Activated T-cell treated with anti-CD3 and anti-CD28 coated beads, Interleukin-2, amount 50 U/mL, for 24 hours (primary cell): ENCODE data around the gene FBXO21.
"Not testable (repeated sequence)": the region's sequence is repeated elsewhere in the genome, so short reads cannot be mapped to it uniquely, and the experiment has no call there.

Source experiments
- DNase-seq: peaks from one replicate; pipeline ENCODE4 v3.0.0-alpha.2; 2020
- H3K27ac Mint-ChIP-seq: 2 replicates; pipeline ENCODE4 v1.8.0; 2020; ENCODE audit warnings: mild to moderate bottlenecking, mixed read lengths
- H3K27me3 Mint-ChIP-seq: 2 replicates; pipeline ENCODE4 v1.8.0; 2020; ENCODE audit warnings: mixed read lengths
- H3K36me3 Mint-ChIP-seq: 2 replicates; pipeline ENCODE4 v1.8.0; 2020; ENCODE audit warnings: low read depth, mixed read lengths
- H3K4me1 Mint-ChIP-seq: 2 replicates; pipeline ENCODE4 v1.8.0; 2020; ENCODE audit warnings: low read depth, mixed read lengths
- H3K4me3 Mint-ChIP-seq: 2 replicates; pipeline ENCODE4 v1.8.0; 2020; ENCODE audit warnings: mild to moderate bottlenecking, moderate library complexity, mixed read lengths
- H3K9me3 Mint-ChIP-seq: 2 replicates; pipeline ENCODE4 v1.8.0; 2020; ENCODE audit warnings: mixed read lengths

FBXO21 gene

DNA sequence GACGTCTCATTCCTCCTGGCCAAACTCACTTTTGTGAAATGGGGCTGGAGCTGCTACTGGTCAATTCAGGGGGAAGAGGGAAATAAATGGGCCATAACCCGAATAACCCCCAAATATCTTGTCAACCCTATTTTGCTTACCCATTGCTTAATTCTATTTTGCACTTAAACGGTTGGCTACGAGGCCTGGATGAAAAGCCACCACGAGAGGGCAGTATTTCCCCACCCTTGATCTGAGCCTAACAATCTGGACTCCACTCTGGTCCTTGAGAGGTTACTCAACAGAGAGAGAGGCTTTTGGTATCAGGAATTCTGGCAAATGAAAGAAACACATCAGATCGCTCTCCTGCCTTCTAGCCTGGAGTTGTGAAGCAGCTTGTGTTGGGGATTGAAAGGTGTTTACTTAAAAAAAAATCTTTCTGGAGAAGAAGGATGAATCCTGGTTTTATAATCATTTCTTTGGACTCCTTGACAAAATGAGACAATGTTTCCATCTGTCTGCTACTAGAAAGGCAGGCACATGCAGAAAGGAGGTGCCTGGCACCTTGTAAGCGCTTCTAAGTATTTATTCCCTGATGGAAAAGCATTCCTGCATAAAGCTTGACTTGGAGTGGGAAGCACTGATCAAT is 22.4 kb upstream of the FBXO21 start:
- Mint-ChIP-seq H3K36me3 (no peaks in the 10 kb centered on the region), H3K4me3 (no peak overlapping the region), H3K27me3 (peaks cover 32% of the 10 kb centered on the region), H3K9me3 (no peaks in the 10 kb centered on the region), H3K4me1 (no peaks in the 10 kb centered on the region), H3K27ac (no peak overlapping the region)
- peak; percentile 70 for DNase-seq

DNA sequence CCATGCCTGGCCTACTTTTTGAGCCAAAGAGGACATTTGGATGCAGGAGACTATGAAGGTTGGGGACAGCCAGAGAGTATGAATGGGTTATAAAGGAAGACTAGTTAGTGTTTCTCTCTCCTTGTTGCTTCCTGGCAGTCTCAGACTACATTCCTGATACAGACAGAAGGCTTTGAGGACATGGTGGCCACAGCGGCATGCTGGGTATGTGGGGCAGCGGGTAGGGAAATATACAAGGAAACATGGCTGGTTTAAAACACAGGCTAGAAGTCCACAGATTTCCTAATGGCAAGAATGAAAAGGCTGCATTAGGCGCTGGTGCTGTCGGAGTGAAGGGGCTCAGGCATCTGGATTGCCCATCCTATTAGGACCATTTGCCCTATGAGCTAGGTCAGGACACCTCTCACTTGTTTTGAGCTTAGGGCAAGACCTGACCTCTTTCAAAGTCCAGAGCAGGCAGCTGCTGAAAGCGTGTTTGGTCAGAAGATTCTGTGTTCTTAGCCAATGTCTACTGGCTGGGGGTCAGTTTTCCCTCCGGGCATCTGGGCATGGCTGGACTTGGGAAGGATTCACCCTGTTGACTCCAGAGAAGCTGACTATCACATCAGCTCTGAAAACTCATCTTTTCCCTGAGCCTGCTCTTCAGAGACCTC is 20.1 kb upstream of the FBXO21 start:
- Mint-ChIP-seq H3K9me3 (no peaks in the 10 kb centered on the region), H3K27me3 (peaks cover 38% of the 10 kb centered on the region), H3K4me1 (no peaks in the 10 kb centered on the region), H3K4me3 (no peak overlapping the region), H3K36me3 (no peaks in the 10 kb centered on the region), H3K27ac (no peak overlapping the region)
- DNase-seq, result no peak

DNA sequence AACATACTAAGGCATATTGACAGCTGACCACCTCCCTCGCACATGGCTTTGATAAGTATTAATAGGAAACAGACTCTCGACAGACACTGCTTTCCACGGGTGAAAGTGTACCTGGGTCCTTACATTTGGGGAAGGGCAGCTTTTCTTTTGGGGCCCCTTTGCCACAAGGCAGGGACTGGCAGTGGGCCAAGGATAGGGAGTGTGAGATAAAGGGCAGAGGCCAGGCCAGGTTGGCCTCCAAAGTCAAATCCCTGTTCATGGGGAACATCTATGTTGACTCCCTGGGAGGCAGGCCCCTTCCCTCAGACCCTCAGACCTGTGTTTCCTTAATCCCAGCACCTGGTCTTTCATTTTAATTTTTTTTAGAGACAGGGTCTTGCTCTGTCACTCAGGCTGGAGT is 19.4 kb upstream of the FBXO21 start:
- H3K36me3 Mint-ChIP-seq, result no peaks in the 10 kb centered on the region
- no peak for DNase-seq
- no peaks in the 10 kb centered on the region for H3K4me1 Mint-ChIP-seq
- no peak overlapping the region for H3K27ac Mint-ChIP-seq
- no peak overlapping the region for H3K4me3 Mint-ChIP-seq
- H3K9me3 Mint-ChIP-seq, result no peaks in the 10 kb centered on the region
- peaks cover 43% of the 10 kb centered on the region for H3K27me3 Mint-ChIP-seq

DNA sequence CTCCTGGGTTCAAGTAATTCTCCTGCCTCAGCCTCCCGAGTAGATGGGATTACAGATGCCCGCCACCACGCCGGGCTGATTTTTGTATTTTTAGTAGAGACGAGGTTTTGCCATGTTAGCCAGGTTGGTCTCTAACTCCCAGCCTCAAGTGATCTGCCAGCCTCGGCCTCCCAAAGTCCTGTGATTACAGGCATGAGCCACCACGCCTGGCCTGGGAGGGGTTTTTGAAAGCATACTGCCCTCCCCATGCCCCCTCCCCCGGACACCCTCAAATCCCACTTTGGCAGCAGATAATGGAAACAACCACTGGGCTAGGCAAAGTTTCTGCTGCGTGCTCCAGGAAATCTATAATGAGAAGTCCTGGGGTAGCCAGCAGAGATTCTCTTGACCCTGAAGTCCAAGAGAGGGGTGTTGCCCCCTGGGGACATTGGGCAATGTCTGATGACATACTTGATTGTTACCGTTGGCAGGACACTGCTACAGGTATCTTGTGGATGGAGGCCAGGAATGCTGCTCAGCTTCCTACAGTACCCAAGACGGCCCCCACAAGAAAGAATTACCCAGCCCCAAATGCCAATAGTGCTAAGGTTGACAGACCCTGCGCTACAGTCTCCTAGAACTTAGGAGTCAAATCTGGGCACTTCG is 18.7 kb upstream of the FBXO21 start:
- H3K9me3 Mint-ChIP-seq, result no peaks in the 10 kb centered on the region
- no peak overlapping the region for H3K4me3 Mint-ChIP-seq
- H3K4me1 Mint-ChIP-seq, result no peaks in the 10 kb centered on the region
- H3K27ac Mint-ChIP-seq, result no peak overlapping the region
- H3K36me3 Mint-ChIP-seq, result no peaks in the 10 kb centered on the region
- DNase-seq, result no peak
- H3K27me3 Mint-ChIP-seq, result peaks cover 43% of the 10 kb centered on the region

DNA sequence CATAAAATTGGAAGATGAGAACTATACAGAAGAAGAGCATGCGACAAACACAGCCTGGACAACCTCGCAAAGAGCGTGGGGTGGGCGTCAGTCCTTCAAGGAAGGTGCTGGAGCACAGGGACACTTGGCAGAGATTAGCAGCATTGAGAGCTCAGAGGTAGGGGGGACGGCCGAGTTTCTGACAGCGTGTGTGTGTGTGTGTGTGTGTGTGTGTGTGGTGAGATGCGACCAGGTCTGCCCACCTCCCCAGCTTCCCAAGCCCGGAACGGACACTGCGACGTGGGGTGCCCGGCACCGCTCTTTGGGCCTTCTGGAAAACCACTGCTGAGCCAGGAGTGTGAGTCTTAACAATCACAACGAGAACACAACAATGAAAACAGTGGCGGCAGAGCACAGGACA is 17.9 kb upstream of the FBXO21 start:
- H3K27me3 Mint-ChIP-seq, result peaks cover 43% of the 10 kb centered on the region
- H3K36me3 Mint-ChIP-seq, result no peaks in the 10 kb centered on the region
- no peak for DNase-seq
- no peaks in the 10 kb centered on the region for H3K9me3 Mint-ChIP-seq
- no peak overlapping the region for H3K4me3 Mint-ChIP-seq
- no peak overlapping the region for H3K27ac Mint-ChIP-seq
- no peaks in the 10 kb centered on the region for H3K4me1 Mint-ChIP-seq

DNA sequence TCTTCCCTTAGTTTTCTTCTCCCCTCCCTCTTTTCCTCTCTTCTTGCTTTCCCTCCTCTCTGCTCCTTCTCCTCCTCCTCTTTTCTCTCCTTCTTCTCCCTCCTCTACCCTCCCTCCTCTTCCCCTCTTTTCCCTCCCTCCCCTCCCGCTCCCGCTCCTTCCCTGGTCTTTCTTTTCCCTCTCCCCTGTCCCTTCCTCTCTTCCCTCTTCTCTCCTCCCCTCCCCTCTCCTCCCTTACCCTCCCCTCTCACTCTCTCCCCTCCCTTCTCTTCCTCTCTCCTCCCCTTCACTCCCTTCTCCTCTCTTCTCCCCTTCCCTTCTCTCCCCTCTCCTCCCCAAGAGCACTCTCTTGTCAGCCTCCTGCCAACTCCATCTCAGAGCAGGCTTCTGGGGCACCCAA is 17.4 kb upstream of the FBXO21 start:
- H3K27ac Mint-ChIP-seq, result no peak overlapping the region
- H3K9me3 Mint-ChIP-seq, result no peaks in the 10 kb centered on the region
- H3K36me3 Mint-ChIP-seq, result no peaks in the 10 kb centered on the region
- H3K4me1 Mint-ChIP-seq, result no peaks in the 10 kb centered on the region
- no peak for DNase-seq
- H3K27me3 Mint-ChIP-seq, result peaks cover 43% of the 10 kb centered on the region
- no peak overlapping the region for H3K4me3 Mint-ChIP-seq

DNA sequence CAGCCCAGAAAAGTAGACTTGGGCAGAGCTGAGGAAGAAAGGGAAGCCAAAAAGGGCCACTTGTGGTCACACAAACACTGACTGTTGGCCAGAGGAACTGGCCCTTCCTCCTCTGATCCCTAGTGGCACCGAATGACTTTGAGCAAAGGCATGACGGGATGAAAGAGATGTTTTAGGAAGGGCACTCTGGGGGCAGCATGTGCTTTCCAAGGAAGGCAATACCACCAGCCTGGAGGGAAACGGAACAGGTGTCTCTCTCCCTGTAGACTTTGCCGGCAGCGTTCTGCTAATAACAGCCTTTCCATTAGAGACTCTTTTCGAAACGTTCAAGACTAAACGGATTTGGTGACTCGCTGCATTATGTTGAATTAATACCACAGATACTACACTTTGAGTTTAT is 12.3 kb upstream of the FBXO21 start:
- H3K27ac Mint-ChIP-seq, result no peak overlapping the region
- H3K4me1 Mint-ChIP-seq, result no peaks in the 10 kb centered on the region
- no peak overlapping the region for H3K4me3 Mint-ChIP-seq
- no peak for DNase-seq
- peaks cover 21% of the 10 kb centered on the region for H3K27me3 Mint-ChIP-seq
- no peaks in the 10 kb centered on the region for H3K9me3 Mint-ChIP-seq
- no peaks in the 10 kb centered on the region for H3K36me3 Mint-ChIP-seq

DNA sequence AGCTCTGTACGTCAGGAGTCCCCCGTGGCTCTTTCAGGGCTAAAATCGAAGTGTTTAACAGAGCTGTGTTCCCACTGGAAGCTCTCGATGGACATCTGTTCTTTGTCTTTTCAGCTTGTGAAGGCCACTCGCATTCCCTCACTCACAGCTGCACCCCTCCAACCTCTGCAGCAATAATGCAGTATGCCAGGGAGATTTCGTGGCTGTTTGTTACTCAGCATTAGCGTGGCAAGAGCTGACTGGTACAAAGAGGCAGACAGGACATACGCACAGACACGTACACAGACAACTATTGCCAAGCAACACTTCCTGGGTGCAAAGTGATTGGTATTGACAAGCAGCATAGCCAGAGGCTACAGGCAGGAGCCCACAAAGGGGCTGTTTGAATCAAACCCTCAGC is 11.8 kb upstream of the FBXO21 start:
- Mint-ChIP-seq H3K4me1 (no peaks in the 10 kb centered on the region), H3K36me3 (no peaks in the 10 kb centered on the region), H3K9me3 (no peaks in the 10 kb centered on the region), H3K27me3 (peaks cover 18% of the 10 kb centered on the region), H3K4me3 (no peak overlapping the region), H3K27ac (no peak overlapping the region)
- DNase-seq, result no peak

DNA sequence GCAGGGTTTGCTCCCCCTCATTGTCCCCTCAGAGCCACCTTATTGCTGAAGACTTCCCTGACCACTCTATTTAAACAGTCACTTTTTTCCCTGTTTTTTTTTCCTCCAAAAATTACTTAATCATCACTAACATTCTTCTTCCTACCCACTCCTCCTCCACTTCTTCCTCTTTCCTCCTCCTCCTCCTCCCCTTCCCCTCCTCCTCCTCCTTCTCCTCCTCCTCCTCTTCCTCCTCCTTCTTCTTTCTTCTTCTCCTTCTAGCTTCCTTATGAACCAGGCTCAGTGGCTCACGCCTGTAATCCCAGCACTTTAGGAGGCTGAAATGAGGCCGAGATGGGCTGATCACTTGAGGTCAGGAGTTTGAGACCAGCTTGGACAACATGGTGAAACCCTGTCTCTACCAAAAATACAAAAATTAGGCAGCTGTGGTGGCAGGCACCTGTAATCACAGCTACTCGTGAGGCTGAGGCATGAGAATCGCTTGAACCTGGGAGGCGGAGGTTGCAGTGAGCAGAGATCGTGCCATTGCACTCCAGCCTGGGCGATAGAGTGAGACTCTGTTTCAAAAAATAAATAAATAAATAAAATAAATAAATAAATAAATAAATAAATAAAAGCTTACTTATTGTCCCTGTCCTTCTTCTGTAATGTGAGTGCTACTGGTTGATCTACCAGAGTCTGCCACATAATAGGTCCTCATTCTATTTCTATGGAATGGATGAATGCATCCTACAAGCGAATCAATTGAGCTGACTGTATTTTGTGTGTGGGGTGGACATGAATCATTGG is 9.9 kb upstream of the FBXO21 start:
- not testable (repeated sequence) for H3K27ac Mint-ChIP-seq, DNase-seq, H3K9me3 Mint-ChIP-seq, H3K4me3 Mint-ChIP-seq, H3K36me3 Mint-ChIP-seq, H3K4me1 Mint-ChIP-seq
- peaks cover 11% of the 10 kb centered on the region for H3K27me3 Mint-ChIP-seq

DNA sequence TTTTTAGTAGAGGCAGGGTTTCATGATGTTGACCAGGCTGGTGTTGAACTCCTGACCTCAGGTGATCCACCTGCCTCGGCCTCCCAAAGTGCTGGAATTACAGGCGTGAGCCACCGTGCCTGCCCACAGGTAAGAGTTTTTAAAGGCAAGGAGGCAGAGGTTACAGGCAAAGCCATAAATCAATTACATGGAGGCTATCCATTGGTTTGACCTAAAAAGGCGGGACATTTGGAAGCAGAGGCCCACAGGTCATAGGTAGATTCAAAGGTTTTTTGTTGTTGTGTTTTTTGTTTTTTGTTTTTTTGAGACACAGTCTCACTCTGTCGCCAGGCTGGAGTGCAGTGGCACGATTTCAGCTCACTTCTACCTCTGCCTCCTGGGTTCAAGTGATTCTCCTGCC is 6.1 kb upstream of the FBXO21 start:
- H3K36me3 Mint-ChIP-seq, DNase-seq, H3K4me1 Mint-ChIP-seq, H3K4me3 Mint-ChIP-seq, H3K9me3 Mint-ChIP-seq, H3K27ac Mint-ChIP-seq, H3K27me3 Mint-ChIP-seq: not testable (repeated sequence)

DNA sequence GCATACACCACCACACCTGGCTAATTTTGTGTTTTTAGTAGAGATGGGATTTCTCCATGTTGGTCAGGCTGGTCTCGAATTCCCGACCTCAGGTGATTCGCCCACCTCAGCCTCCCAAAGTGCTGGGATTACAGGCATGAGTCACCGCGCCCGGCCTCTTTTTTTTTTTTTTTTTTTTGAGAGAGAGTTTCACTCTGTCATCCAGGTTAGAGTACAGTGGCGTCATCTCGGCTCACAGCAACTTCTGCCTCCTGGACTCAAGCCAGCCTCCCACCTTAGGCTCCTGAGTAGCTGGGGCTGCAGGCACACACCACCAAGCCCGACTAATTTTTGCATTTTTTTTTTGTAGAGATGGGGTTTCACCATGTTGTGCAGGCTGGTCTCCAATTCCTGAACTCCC is 4.8 kb upstream of the FBXO21 start:
- not testable (repeated sequence) for H3K4me3 Mint-ChIP-seq, H3K27ac Mint-ChIP-seq, DNase-seq, H3K9me3 Mint-ChIP-seq, H3K4me1 Mint-ChIP-seq, H3K36me3 Mint-ChIP-seq, H3K27me3 Mint-ChIP-seq

DNA sequence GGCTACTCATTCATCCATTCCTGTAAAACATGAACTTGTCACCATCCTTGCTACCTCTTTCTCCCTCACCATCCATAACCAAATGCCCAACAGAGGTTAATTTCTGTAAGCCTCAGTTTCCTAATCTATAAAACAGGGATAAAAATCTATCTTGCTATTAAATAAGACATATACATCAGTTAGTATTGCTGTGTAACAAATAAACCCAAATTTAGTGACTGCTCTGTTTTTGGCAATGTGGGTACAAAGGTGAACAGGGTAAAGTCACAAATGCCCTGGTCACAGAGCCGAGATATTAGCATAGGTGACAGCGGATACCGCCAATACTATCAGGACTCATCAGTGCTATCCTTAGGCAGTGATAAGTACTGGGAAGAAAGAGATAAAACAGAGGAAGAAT is 3.6 kb upstream of the FBXO21 start:
- H3K36me3 Mint-ChIP-seq, result peaks cover 9% of the 10 kb centered on the region
- H3K27ac Mint-ChIP-seq, result no peak overlapping the region
- H3K4me1 Mint-ChIP-seq, result peaks cover 12% of the 10 kb centered on the region
- H3K4me3 Mint-ChIP-seq, result no peak overlapping the region
- H3K9me3 Mint-ChIP-seq, result no peaks in the 10 kb centered on the region
- DNase-seq, result no peak
- peaks cover 2% of the 10 kb centered on the region for H3K27me3 Mint-ChIP-seq

DNA sequence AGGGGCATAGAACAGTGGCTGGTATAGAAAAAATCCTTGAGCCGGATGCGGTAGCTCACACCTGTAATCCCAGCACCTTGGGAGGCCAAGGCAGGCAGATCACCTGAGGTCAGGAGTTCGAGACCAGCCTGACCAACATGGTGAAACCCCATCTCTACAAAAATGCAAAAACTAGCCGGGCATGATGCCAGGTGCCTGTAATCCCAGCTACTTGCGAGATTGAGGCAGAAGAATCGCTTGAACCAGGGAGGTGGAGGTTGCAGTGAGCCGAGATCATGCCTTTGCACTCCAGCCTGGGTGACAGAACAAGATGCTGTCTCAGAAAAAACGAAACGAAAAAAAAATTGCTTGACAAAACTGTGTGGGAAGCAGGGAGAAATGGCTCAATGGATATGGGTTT is 2.3 kb upstream of the FBXO21 start:
- H3K27me3 Mint-ChIP-seq, DNase-seq, H3K27ac Mint-ChIP-seq, H3K4me3 Mint-ChIP-seq, H3K9me3 Mint-ChIP-seq: not testable (repeated sequence)
- Mint-ChIP-seq H3K4me1 (peaks cover 22% of the 10 kb centered on the region), H3K36me3 (peaks cover 20% of the 10 kb centered on the region)

DNA sequence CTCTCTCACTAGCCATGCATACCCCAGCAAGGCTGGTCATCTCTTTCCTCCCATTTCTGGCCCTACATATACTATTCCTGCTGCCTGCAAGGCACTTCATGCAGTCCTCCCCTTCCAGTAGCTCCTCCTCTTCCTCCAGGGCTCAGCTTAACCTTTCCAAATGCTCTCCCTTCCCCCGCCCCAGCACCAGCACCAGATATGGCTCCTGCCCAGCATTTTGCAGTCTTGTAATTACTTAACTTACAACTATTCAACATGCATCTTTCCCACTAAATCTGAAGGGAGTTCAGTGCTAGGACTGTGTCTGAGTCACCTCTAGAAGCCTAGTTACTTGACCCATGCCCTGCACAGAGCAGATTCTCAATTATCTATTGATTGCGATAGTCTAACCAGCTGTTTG is 1.8 kb upstream of the FBXO21 start:
- Mint-ChIP-seq H3K36me3 (peaks cover 24% of the 10 kb centered on the region), H3K4me3 (no peak overlapping the region), H3K9me3 (no peaks in the 10 kb centered on the region), H3K4me1 (peaks cover 25% of the 10 kb centered on the region), H3K27me3 (no peaks in the 10 kb centered on the region), H3K27ac (no peak overlapping the region)
- DNase-seq, result no peak

DNA sequence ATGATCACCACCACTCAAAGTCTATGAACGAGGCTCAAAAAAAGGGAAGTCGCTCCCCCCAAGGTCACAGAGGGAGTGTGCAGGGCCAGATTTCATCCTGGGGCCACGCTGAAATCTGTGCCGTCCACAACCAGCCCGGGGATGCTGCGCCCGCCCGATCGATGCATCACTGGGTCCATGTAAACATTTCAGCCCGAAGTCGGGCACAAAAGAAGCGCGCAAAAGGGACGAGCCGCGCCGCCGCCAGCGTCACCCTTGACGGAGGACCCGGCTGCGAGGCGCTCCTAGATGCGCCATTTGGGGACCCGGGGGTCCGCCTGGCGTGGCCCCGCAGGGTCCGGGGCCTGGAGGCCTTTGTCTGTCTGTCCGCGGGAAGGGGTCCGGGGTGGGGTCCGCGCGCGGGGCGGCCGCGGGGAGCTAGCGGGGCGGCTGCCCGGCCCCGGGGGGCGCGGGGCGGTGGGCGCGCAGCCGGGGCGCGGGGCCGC is 503 bp downstream of the FBXO21 start:
- Mint-ChIP-seq H3K9me3 (no peaks in the 10 kb centered on the region), H3K36me3 (peaks cover 45% of the 10 kb centered on the region), H3K27me3 (no peaks in the 10 kb centered on the region), H3K27ac (peak overlapping the region; percentile 87), H3K4me3 (peak overlapping the region; percentile 92), H3K4me1 (peaks cover 34% of the 10 kb centered on the region)
- peak; percentile 65 for DNase-seq
